ENCODE measurements around the gene ZNF747.

Gene ZNF747

GRCh38 chr16:30519120-30520049 lies 15.3 kb downstream of the ZNF747 start:
- DNase-seq (ENCODE audit: low read depth in 2 of 2) = no peak

- no peak for DNase-seq (ENCODE audit: low read depth in 2 of 2)
Observed at GRCh38 chr16:30518552-30518951, 16.1 kb downstream of the ZNF747 start.

DNA sequence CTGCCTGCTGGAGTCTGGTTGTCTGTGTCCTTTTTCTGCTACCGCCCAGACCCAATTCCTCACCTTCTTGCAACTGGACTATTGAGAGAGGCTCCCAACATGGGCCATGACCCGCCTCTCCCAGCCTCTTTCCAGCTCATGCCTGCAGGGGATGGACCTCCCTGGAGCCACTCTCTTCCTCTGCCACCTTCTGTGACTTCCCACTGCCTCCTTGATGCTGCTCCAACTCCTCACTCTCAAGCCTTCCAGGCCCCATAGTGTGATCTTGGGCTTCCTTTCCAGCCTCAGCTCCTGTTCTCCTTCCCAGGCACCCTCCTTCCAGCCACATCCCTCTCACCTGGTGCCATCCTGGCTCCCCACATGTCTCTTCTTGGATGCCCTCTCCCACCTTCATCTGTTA lies 19.4 kb downstream of the ZNF747 start:
- DNase-seq (ENCODE audit: low read depth in 2 of 2) = no peak

DNA sequence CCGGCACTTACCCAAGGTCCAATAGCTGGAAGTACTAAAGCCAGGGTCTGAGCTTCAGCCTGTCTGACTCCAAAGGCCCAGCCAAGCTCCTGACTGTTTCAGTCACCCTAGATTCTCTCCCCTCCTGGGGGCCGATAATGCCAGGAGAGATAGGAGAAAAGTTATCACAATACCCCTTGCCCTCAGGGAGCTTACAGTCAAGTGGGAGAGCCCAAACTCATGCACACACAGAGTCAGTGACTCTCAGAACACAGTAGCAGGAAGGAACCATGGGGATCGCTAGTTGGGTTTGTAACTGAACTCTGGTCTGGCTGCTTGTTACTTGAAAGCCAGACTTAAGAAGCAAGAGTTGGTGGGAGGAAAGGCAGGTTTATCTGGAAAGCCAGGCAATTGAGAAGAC lies 23.1 kb downstream of the ZNF747 start:
- no peak for DNase-seq (ENCODE audit: low read depth in 2 of 2)

DNA sequence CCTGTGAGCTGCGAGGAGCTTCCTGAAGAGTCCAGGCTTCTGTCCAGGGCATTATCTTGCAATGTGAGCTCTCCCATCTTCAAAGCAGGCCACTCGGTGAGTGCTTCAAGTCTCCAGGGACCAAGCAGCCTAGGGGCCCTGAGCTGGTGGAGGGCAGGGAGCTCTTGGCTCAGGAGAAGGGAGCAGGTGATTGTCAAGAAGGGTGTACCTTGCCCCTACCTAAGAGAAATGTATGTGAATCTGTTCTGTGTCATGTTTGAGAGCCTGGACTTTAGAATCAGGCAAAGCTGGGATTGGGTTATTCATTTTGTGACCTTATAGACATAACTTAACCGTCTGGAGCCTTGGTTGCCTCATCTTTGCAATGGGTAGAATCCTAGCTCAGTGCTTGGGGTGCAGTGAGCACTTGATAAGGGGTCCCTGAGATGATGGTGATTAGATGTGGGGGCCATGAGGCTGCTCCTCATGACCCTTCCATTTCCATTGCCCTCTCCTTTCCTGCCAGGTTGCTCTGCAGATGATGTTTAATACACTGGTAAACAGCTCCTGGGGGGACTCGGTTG lies 24.2 kb downstream of the ZNF747 start:
- DNase-seq (ENCODE audit: low read depth in 2 of 2) = no peak

- DNase-seq (ENCODE audit: low read depth in 2 of 2) = no peak
Observed at GRCh38 chr16:30509081-30509765, 25.4 kb downstream of the ZNF747 start.

DNA sequence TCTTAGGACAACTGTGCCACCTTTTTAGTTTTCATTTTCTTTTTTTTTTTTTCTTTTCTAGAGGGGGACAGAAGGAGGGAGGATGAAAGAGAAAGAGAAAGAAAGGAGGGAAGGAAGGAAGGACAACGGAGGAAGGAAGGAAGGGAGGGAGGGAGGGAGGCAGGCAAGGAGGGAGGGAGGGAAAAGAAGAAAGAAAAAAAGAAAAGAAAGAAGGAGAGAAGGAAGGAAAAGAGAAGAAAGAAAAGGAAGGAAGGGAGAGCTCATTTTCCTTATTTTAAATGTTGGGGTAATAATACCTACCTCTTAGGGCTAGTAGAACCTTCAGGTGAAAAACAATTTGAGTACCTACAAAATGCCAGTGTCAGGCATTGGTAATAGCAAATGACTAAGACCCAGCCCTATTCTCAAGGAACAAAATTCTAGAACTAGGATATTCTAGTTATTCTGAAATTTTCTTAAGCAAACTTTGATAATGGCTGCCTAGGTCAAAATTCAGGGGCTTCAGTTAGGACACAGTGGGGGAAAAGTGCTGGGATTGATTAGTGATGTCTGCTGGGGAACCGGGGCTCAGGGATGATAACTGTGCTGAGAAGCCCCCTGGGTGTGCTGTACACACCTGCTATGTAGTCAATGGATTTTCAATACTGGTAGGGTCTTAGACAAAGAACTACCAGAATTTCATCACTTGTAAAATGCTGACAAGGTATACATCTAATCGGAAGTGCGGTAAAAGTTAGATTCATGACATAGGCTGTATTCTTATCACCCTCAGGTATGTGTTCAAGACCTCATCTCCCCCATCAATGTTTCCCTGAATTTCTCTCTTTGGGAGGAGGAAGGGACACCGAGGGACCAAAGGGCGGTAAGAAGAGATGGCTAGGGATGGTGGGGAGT lies 31.0 kb downstream of the ZNF747 start:
- no peak for DNase-seq (ENCODE audit: low read depth in 2 of 2)

GRCh38 chr16:30499284-30499683 lies 35.4 kb downstream of the ZNF747 start:
- DNase-seq (ENCODE audit: low read depth in 2 of 2) = no peak

DNA sequence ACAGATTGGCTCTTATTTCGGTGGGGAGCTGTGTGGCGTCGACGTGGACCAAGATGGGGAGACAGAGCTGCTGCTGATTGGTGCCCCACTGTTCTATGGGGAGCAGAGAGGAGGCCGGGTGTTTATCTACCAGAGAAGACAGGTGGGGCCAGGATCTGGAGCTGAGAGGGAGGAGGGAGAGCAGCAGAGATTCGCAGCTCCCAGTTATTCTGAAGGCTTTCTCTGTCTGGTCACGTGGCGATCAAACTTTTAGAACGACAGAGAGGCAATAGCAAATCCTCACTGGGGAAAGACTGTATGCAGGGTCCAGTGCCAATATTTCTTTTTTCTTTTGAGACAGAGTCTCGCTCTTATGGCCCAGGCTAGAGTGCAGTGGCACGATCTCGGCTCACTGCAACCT lies 39.9 kb downstream of the ZNF747 start:
- DNase-seq (ENCODE audit: low read depth in 2 of 2) = no peak

GRCh38 chr16:30493941-30494488 lies 40.6 kb downstream of the ZNF747 start:
- no peak for DNase-seq (ENCODE audit: low read depth in 2 of 2)

- DNase-seq (ENCODE audit: low read depth in 2 of 2) = no peak
Observed at GRCh38 chr16:30491744-30492308, 42.8 kb downstream of the ZNF747 start.

GRCh38 chr16:30491229-30491628 lies 43.4 kb downstream of the ZNF747 start:
- no peak for DNase-seq (ENCODE audit: low read depth in 2 of 2)

DNA sequence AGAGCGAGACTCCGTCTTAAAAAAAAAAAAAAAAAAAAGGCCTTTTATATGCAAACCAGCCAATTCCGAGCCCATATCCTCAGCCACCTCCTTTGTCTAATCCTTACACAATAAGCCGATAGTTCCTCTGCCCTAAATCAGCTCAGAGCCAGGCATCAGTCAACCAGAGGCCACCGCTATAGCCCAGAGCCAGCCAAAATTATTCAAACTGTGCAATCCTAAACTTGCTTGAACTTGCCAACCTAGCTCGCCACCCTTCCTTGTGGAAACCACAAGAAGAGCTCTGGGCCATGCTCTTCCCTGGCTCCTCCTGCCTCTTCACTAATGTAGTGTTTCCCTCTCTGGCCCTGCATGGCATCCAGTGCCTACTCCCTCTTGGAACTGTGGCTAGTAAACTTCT lies 44.4 kb downstream of the ZNF747 start:
- DNase-seq (ENCODE audit: low read depth in 2 of 2) = no peak

- DNase-seq (ENCODE audit: low read depth in 2 of 2) = no peak
Observed at GRCh38 chr16:30488764-30489605, 45.7 kb downstream of the ZNF747 start.

DNA sequence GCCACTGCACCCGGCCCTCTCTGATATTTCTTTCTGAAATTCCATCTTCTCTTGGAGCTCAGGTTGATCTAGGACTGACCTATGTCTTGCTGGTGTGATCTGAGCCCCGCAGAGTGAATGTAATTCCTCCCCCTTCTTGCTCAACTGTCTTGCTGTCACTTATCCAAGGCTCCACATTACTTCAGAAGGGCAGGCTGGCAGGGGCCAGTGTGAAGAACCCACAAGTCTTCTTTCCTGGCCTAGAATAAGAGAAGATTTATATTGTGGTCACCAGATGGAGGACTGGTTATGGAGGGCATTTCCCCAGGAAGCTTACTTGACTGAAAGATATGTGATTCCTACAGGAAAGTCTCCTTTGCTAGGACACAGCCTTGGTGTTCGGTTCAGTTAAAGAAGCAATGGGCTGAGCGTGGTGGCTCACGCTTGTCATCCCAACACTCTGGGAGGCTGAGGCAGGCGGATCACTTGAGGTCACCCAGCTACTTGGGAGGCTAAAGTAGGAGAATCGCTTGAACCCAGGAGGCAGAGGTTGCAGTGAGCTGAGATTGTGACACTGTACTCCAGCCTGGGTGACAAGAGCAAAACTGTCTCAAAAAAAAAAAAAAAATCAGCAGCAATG lies 48.7 kb downstream of the ZNF747 start:
- no peak for DNase-seq (ENCODE audit: low read depth in 2 of 2)

- no peak for DNase-seq (ENCODE audit: low read depth in 2 of 2)
Observed at GRCh38 chr16:30484887-30485286, 49.8 kb downstream of the ZNF747 start.

GRCh38 chr16:30482366-30482765 lies 52.3 kb downstream of the ZNF747 start:
- no peak for DNase-seq (ENCODE audit: low read depth in 2 of 2)

GRCh38 chr16:30481381-30481780 lies 53.3 kb downstream of the ZNF747 start:
- DNase-seq (ENCODE audit: low read depth in 2 of 2) = no peak
